Posterior vena cava (tissue), 2 donors: ENCODE results near the gene IL12B. TPM values are rescaled to one million over a fixed set of nuclear protein-coding genes. Genes with fewer than 3 reads are reported as not detected.

ENCODE experiments used
- DNase-seq: peaks from one replicate; pipeline ENCODE4 v3.0.0-alpha.2; 2020; ENCODE audit warnings: low spot score
- intact Hi-C, 2 donors: fragments of 100-400 bp; cut with DNase I; formaldehyde crosslinking; loops; one replicate each; pipeline versions ENCODE4 v1.14.1 to v1.14.2; 2022 to 2023
- total RNA-seq, 2 donors: library from RNA; stranded (reverse); fragmentation: NEBNext Ultra II Directional; extraction: Animal tissue kit (Norgen Biotek cat#: 25700); gene quantifications; one replicate each; pipeline ENCODE4 v1.2.1, GENCODE V29; 2021
- donor health status: DM: yes; HTN: yes; CAD: no.
- donor health status: DM: yes; HTN: yes; CAD: no.

IL12B gene
- total RNA-seq, 2 donors from 2014 or later: not detected

DNA sequence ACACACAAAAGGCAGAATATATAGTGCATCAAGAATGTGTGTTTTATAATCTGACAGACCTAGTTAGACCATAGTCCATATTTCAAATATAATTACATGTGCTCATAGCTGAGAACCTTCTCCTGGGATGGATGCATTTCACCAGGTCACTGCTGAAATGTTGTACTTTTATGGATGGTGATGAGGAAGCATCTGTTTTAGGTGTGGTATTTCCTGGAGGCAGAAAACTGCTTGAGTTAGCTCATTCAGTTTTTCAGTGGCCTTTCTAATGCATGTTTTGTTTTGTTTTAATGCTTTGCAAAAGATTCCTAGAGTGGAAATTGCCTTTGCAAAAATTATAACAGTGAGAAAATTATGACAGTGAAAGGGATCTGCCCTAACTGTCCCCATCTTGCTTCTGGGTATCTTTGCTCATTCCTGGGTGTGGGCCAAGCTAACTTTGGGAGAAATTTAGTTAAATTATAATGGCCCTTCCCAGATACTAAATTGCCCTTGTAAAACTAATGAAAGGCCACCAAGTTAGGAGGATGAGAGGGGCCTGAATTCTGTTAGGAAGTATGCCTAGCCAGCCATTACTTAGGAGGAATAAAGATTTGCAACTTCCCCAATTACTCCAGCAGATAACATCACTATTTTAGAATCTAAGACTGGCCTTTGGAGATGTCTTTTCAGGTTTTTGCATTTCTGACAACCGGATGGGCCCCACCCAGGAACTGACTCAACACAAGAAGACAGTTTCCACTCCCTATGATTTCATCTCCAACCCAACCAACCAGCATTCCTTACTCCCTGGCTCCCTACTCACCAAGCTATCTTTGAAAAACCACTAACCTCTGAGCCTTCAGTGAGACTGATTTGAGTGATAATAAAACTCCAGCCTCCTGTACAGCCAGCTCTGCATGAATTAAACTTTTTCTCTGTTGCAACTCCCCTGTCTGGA lies 7.0 kb upstream of the IL12B start:
- DNase-seq: no peak
- intact Hi-C loops: no loop called here

DNA sequence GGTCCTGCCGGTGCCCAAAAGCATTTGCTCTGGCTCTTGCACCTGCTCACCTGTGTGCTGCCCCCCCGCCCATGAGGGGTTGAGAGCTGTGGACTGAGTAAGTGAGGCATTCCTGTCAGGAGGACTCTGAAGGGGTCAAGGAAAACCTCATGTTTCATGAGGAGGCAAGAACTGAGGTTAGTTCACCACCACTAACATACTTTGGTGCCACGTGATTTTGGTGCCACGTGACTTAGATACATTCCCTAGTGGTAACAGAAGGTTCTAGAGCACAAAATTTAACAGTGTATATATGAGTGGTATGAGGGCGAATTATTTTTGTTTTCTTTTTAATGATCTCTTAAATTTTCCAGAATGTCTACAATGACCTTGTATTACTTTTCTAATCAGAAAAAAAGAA lies 6.3 kb upstream of the IL12B start:
- intact Hi-C loops: no loop called here

DNA sequence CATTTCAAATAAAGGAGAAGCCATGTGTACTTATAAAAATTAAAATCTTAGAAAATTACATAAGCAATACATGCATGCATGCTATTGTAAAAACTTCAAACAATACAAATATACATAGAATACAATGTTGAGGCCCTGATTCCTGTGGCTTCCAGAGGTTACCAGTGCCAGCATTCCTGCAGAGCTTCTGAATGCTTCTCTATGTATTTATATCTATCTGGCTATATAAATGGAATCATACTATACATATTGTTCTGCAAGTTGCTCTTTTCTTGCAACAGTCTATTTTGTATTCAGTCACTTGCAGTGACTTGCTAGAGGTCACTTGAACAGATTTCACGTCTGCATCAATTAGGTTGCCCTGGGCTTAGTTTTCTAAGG lies 3.2 kb upstream of the IL12B start:
- intact Hi-C loops: no loop called here

More for the DNA sequence above, 6.3 kb upstream of the IL12B start:
- no peak for DNase-seq

DNA sequence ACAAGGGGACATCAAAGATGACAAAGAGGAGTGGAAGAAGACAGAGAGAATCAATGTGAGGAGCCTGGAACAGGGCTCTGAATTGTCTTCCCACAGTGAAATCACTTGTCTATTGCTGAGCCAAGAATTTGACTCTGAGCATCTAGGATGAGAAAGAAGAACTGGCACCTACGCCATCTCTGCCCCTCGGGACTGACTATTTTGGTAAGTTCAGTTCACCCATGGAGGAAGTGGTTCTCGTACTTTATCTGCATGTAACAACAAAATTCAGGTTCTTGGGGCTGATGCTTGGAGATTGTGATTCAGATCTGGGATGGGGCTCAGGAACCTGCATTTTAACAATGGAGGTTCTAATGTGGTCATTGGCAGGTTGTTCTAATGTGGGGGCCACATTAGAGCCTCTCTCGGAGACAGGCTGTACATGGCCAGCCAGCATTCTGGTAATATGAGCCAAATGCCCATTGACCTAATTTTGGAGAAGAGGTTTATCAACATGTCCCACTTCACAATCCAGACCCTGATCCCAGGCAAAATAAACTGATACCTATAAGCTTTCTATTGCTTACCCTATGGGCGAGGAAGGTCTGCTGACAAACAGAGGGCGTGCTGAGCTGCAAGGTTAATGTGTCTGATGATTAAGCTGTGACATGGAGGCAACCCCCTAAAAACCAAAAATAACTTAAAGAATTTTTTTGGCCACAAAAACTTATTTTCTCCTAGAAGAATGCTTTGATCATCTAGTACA lies 2.7 kb upstream of the IL12B start:
- intact Hi-C loops: no loop called here

More for the DNA sequence above, 3.2 kb upstream of the IL12B start:
- DNase-seq: no peak

DNA sequence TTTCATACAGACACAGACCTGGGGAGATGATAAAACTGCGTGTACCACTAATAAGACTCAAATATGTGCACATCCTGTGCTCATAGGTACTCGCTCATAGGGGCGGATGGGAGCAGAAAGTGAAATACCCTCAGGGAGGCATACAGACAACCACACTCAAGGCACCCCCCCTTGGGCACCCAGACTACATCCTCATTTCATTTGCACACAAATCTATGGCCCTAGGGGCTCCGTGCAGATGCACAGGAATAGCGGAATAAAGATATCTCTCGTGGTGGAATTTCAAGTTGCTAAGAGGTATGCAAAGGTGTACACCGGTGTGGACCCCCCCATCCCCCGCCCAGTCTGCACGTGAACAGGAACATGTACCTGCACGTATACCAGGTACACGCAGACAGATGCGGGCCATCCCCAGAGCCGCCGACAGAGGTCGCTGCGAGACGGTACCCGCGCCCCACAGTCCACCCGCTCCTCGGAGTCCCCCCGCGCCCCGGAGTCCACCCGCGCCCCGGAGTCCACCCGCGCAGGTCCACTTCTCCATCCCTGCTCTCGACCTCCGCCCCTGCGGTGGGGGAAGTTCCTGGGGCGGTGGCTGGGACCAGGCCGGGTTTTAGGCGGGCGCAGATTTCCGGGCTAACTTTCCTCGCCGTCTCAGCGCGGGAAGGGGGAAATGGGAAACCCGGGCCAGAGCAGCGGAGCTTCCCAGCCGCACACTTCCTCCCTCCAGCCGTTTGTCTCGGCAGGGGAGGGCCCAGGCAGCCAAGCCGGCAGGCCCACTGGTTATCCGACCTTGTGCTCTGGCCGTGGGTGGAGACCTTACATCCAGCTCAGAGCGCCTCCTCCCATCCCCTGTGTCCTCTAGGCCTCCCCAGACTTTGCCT lies 1.0 kb upstream of the IL12B start:
- DNase-seq: peak; percentile 90
- intact Hi-C loops: no loop called here

More for the DNA sequence above, 2.7 kb upstream of the IL12B start:
- DNase-seq: no peak

DNA sequence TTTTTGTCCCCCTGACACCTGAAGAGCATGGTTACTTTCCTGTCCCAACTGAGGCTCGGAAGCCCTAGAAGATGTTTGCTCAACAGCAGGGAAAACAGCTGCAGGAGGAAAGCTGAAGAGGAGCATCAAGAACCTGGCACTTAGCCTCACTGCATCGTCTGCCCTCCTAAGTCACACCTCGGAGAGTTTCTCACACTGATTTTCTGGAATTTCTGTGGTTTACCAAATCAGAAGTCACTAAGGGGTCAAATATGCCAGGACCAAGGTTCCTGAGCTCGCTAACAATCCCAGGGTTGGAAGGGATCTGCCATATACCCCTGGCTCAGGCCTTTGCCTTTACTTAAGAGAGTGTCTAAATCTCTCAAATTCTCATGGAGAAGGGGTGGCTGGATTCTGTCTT lies 5.3 kb downstream of the IL12B start:
- DNase-seq: no peak
- intact Hi-C loops: no loop called here

DNA sequence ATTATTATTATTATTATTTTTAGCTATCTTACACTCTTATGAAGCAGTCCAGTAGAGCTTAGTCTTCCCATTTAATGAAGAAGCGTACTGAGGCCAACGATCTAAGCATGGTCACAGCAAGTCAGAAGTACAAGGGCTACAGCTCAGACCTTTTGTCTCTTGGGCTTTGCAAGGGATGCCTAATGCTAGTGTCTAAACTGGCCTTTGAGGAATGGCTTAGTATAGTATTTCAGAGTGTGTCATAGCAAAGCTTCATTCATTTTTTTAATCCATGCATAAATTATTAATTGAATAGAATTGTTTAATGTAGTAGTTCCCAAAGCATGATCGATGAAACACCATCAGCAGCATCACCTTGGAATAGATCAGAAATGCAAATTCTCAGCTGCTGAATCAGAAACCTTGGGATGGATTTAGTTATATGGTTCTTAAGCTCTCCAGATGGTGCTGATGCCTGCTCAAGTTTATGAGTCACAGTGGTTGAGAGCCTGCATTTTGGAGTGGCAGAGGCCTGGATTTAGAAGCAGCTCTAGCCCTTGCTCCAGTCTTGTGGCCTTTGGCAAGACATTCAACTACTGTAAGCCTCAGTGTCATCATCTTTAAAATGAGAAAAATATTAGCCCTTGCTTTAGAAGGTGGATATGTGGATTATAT lies 6.1 kb downstream of the IL12B start:
- no peak for DNase-seq
- intact Hi-C loops: no loop called here

DNA sequence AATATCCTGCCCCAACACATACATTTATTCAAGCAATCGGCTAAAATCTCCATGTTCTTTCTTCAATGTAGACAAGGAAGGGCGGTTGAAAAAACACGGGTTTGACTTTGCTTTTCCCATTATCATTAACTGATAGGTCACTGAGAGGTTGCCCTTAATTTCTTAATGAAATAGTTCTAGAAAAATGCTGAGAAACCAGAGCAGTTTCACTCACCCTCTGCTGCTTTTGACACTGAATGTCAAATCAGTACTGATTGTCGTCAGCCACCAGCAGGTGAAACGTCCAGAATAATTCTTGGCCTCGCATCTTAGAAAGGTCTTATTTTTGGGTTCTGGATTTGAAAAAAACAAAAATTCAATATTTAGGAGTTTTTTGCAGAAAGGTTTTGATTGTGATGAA lies 8.1 kb downstream of the IL12B start:
- DNase-seq: no peak
- intact Hi-C loops: no loop called here

DNA sequence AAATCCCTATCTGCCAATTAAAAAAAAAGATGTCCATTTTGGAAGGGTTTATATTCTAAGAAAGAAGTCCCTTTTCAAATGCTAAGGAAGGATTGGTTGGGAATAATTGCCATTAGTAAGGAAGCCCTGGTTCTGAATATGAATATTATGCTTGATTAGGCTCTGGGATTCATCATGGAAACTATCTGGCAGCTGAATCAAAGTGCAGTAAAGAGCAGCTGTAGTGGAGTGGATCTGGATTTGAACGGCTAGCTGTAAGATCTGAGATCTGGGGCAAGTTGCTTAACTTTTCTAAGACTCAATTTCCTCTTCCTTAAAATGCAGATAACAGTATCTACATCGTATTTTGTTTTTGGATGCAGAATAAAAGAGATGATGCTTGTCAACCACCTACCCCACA lies 10.5 kb downstream of the IL12B start:
- DNase-seq: no peak
- intact Hi-C loops: no loop called here

DNA sequence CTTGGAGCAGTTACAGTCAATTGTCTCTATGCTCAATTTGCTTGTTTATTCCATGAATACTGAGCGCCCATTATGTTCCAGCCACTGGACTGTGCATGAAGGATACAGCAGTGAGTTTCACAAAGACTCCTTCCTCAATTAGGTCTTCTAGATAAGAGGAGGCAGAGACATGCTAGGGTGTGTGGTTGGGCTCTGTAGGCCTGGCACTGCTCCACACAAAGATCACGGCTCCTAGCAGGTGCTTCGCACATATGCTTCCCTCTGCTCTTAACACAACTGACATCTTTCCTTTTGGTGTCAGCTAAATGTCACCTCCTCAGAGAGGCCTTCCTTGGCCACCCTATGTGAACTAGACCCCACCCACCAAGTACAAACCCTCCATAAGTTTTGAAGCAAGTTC lies 10.9 kb downstream of the IL12B start:
- intact Hi-C loops: no loop called here
- no peak for DNase-seq

DNA sequence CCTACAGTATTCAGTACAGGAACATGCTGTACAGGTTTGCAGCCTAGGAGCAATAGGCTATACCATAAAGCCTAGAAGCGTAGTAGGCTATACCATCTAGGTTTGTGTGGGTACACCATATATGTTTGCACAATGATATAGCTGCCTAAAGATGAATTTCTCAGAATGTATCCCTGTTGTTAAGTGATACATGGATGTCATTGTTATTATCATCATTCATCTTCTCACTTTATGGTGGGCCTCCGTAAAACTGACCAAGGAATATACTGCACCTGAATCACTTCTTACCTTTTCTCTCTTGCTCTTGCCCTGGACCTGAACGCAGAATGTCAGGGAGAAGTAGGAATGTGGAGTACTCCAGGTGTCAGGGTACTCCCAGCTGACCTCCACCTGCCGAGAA lies 11.8 kb downstream of the IL12B start:
- DNase-seq: no peak
- intact Hi-C loops: no loop called here

DNA sequence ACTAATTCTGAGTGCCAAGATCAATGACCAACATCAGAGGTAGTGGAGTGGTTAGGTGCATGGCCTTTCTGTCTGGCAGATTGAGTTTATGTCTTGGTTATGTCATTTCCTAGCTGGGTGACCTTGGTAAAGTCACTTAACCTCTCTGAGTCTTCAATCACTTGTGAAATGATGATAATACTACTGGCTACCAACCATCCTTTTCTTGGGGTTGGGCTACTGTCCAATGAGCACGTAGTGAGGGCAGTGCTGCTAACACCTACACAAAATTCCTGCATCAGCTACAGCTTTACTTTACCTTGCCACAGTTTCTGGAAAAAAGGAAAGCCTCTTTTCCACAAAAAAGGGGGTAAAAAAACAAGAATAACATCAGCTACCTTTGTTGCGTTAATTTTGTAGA lies 12.4 kb downstream of the IL12B start:
- intact Hi-C loops: no loop called here

DNA sequence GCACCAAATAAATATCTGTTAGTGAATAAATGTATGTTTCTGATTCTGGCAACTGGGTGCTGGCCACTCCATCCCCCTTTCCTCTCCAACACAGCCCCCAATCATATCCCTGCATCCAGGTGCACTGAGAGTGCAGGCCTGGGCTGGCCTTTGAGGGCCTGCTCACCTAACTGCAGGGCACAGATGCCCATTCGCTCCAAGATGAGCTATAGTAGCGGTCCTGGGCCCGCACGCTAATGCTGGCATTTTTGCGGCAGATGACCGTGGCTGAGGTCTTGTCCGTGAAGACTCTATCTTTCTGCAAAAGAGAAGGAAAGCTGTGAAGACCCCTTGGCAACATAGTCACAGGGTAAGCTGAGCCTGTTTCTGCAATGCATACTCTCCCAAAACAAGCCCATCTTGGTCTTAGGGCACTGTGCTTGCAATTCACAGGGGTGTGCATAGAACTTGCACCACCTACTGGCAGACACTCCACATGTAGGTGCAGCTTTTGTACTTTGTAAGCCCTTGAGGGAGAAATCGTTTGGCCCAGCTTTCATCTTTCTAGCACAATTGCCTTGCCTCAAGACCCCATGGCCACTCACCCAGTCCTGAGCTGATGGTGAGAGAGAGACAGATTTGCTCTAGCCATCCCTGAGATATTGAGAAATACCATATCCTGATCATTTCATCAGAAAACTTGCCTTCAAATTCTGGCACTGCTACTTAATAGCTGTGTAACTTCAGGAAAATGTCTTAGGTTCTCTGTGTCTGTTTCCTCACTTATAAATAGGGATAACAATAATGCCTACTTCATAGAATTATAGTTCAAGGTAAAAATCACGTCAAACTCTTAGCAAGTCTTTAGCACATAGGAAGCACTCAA lies 13.5 kb downstream of the IL12B start:
- no peak for DNase-seq
- intact Hi-C loops: no loop called here

More for the DNA sequence above, 12.4 kb downstream of the IL12B start:
- no peak for DNase-seq

DNA sequence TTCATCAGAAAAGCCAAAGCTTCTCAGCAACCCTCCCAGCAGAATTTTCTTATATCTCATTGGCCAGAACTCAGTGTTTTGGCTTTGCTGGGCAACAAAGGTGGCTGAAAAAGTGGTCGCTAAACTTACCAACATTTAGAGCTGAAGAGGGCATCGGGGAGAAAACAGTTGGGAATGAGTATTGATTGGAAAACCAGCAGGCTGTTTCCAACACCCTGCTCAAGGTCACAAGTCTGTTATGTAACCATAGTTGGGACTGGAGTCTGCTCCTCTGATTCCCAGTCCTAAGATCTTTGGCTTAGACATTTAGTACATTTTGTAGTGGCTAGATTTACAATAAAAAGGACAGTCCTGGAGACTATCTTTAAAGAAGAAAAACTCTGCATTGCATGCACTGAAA lies 17.1 kb downstream of the IL12B start:
- DNase-seq: no peak
- intact Hi-C loops: no loop called here

DNA sequence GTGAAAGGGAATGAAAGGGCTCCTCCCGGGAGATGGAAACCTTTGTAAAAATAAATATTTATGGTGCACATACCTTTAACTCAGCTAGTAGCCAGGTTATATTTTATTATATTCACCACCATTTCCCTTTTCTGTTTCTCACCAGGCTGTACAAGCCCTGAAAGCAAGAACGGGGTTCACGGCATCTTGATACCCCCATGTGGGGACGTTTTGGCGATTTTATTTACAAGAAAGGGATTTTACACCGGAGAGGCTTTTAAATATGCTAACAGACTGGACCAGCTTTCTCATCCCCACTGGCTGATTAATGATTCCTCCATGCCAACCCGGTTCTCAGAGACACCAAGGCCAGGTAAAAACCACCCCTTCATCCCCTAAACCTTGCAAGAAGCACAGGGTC lies 19.2 kb downstream of the IL12B start:
- intact Hi-C loops: no loop called here
- no peak for DNase-seq

DNA sequence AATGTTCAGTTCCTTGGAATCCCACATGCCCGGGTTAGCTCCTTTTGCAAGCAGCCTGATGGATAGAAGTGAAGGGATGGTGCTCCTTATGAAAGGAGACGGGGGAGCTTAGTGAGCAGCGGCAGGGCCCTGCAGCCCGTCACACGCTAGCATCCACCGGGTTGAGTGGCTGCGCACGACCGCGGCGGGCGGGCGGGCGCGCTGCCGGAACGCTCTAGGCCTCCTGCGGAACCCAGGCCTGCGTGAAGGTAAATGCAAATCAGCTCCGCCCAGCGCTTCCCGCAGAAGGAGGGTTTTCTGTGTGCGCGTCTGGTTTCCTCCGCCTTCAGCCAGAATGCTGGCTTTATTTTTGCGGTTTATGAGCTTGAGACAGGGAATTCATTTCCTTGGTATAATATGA lies 19.8 kb downstream of the IL12B start:
- intact Hi-C loops: no loop called here

DNA sequence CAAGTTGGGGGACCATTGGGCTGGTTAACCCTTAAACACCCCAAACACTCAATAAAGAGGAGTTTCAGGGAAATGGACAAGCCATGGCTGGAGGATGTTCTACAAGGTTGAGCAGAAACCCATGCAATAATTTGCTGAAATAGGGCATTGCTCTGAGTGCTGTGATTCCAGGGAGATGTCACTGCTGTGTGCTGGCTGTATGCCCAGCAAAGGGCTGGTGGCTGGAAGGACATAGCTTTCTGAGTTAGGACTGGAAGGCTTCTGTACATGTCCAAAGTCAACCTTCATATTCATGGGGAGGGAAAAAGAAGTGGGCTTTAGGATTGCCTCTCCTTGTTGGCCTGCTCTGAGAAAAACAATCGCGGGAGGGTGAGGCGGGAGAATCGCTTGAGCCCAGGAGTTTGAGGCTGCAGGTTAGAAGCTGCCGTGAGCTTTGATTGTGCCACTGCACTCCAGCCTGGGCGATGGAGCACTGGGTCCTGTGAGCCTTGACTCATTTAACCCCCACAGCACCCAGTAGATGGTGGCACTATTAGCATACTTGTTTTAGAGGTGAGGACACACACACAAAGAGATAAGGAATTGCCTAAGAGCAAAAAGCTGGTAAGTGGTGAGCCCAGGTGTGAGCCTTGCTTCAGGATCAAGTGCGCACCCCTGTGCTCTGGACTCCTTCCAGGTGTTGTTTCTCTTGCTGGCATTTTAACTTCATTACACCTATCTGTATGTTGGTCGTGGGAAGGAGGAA lies 20.4 kb downstream of the IL12B start:
- DNase-seq: no peak
- intact Hi-C loops: no loop called here

More for the DNA sequence above, 19.8 kb downstream of the IL12B start:
- DNase-seq: no peak
